Endothelial cell of umbilical vein (primary cell): ENCODE results near the gene PODNL1. TPM values are rescaled to one million over a fixed set of nuclear protein-coding genes. Genes with fewer than 3 reads are reported as not detected.

Experiments
- BruUV-seq: library from RNA; stranded (reverse); fragments of 400-500 nt; replicated peaks from 2 replicates; lab custom pipeline; 2021; lab: Mats Ljungman, UMichigan
- CTCF ChIA-PET: fragments of 300-600, 350-600 bp; sonication (Branson Sonifier 250); formaldehyde crosslinking; loops from one replicate; lab custom pipeline; 2021; ENCODE audit warnings: antibody characterized with exemption, inconsistent platforms; lab: Charles Lee
- POLR2A ChIA-PET: fragments of 300-600, 350-600 bp; sonication (Branson Sonifier 250); formaldehyde crosslinking; loops from one replicate; lab custom pipeline; 2021; ENCODE audit warnings: antibody characterized with exemption, inconsistent platforms; lab: Charles Lee
- DNase-seq: peaks from one replicate; pipeline ENCODE4 v3.0.0-alpha.2; 2011; ENCODE audit warnings: low read depth, low spot score
- FAIRE-seq: peaks from 2 replicates; lab custom pipeline; 2011; peaks lifted over from hg19 to GRCh38; lab: Jason Lieb, UNC
- H2AFZ ChIP-seq: 2 replicates; pipeline ENCODE4 v1.6.0; 2012; ENCODE audit warnings: low read depth, low read length, control low read depth, inconsistent platforms
- H3K27ac ChIP-seq: 2 replicates; pipeline ENCODE4 v1.5.1; 2011; ENCODE audit warnings: low read depth, mild to moderate bottlenecking, control low read depth, low read length, moderate library complexity; ENCODE audit not compliant: insufficient read depth
- H3K27me3 ChIP-seq, 2 experiments: 2 replicates each; pipeline versions ENCODE4 v1.6.0 to v1.6.1; 2011; ENCODE audit warnings: low read length in 2 of 2, mixed read lengths in 1 of 2; ENCODE audit not compliant: control insufficient read depth in 2 of 2, insufficient read depth in 2 of 2
- H3K36me3 ChIP-seq, 2 experiments: 2 replicates in 1 of 2; 3 replicates in 1 of 2; pipeline ENCODE4 v1.5.1; 2011; ENCODE audit warnings: low read length in 2 of 2, mild to moderate bottlenecking in 1 of 2, moderate library complexity in 1 of 2; ENCODE audit not compliant: control insufficient read depth in 2 of 2, insufficient read depth in 2 of 2; ENCODE audit errors: extremely low read depth in 1 of 2
- H3K4me1 ChIP-seq: 3 replicates; pipeline ENCODE4 v1.5.1; 2011; ENCODE audit warnings: mild to moderate bottlenecking, low read length; ENCODE audit not compliant: control insufficient read depth, insufficient read depth; ENCODE audit errors: extremely low read depth
- H3K4me2 ChIP-seq: 2 replicates; pipeline ENCODE4 v1.6.1; 2011; ENCODE audit warnings: low read length, control low read depth, mixed read lengths; ENCODE audit not compliant: insufficient read depth
- H3K4me3 ChIP-seq, 3 experiments: fragments of 200-600 bp in 1 of 3; sonication (generic), shearing (Covaris generic) in 1 of 3; replicated peaks in 1 of 3; 2 replicates each; pipeline ENCODE4 v1.5.1; 2011 to 2016; ENCODE audit warnings: control low read depth in 3 of 3, low read length in 3 of 3, mild to moderate bottlenecking in 2 of 3, inconsistent platforms in 1 of 3, low read depth in 1 of 3, moderate library complexity in 1 of 3; ENCODE audit not compliant: insufficient read depth in 1 of 3
- H3K79me2 ChIP-seq: 2 replicates; pipeline ENCODE4 v1.6.0; 2012; ENCODE audit warnings: low read length, inconsistent platforms; ENCODE audit not compliant: control insufficient read depth, insufficient read depth
- H3K9ac ChIP-seq: replicated peaks from 2 replicates; pipeline ENCODE3; 2011; ENCODE audit warnings: low read length, control low read depth; ENCODE audit not compliant: insufficient read depth; ENCODE audit errors: extremely low read depth
- H3K9me1 ChIP-seq: replicated peaks from 3 replicates; pipeline ENCODE4 v1.6.0; 2011; ENCODE audit warnings: mild to moderate bottlenecking, low read length; ENCODE audit not compliant: control insufficient read depth, insufficient read depth; ENCODE audit errors: extremely low read depth
- H3K9me3 ChIP-seq: replicated peaks from 2 replicates; pipeline ENCODE4 v1.5.1; 2012; ENCODE audit warnings: low read length, inconsistent platforms; ENCODE audit not compliant: control insufficient read depth, insufficient read depth
- H4K20me1 ChIP-seq: replicated peaks from 2 replicates; pipeline ENCODE3; 2011; ENCODE audit warnings: mild to moderate bottlenecking, low read length; ENCODE audit not compliant: control insufficient read depth, insufficient read depth; ENCODE audit errors: extremely low read depth
- CTCF ChIP-seq, 2 donors: IDR thresholded peaks; 1 replicate in 1 of 2; 2 replicates in 1 of 2; pipeline ENCODE4 v1.5.1; 2011; ENCODE audit warnings: low read length in 2 of 2, mild to moderate bottlenecking in 2 of 2, moderate library complexity in 2 of 2, control low read depth in 1 of 2, inconsistent platforms in 1 of 2, low read depth in 1 of 2; ENCODE audit not compliant: insufficient read depth in 1 of 2; ENCODE audit errors: extremely low read depth in 1 of 2
- EZH2 ChIP-seq: IDR thresholded peaks from 2 replicates; pipeline ENCODE4 v1.6.1; 2012; ENCODE audit warnings: borderline replicate concordance, low read depth, mild to moderate bottlenecking, moderate library complexity, low read length, inconsistent platforms; ENCODE audit not compliant: severe bottlenecking
- FOS ChIP-seq: IDR thresholded peaks from 2 replicates; pipeline ENCODE4 v1.6.1; 2011; ENCODE audit warnings: mild to moderate bottlenecking, low read length, moderate library complexity, borderline replicate concordance; ENCODE audit not compliant: insufficient read depth
- GATA2 ChIP-seq: IDR thresholded peaks from 2 replicates; pipeline ENCODE4 v1.7.0; 2011; ENCODE audit warnings: low read depth, mild to moderate bottlenecking, moderate library complexity, mixed read lengths, low read length; ENCODE audit not compliant: insufficient read length, insufficient read depth
- JUN ChIP-seq: IDR thresholded peaks from 2 replicates; pipeline ENCODE4 v1.6.1; 2011; ENCODE audit warnings: borderline replicate concordance, low read depth; ENCODE audit not compliant: insufficient read length, insufficient read depth
- MAX ChIP-seq: IDR thresholded peaks from 2 replicates; pipeline ENCODE4 v1.6.1; 2011; ENCODE audit not compliant: insufficient read depth, insufficient read length
- MYC ChIP-seq: IDR thresholded peaks from one replicate; pipeline ENCODE4 v1.6.1; 2011; ENCODE audit warnings: mild to moderate bottlenecking, low read depth, low read length
- POLR2A ChIP-seq: IDR thresholded peaks from 2 replicates; pipeline ENCODE4 v1.6.1; 2012; ENCODE audit warnings: low read depth, mild to moderate bottlenecking, control low read depth, low read length
- POLR2AphosphoS5 ChIP-seq: IDR thresholded peaks from 2 replicates; pipeline ENCODE4 v1.6.1; 2012; ENCODE audit warnings: low read depth, mild to moderate bottlenecking, control low read depth, low read length, moderate library complexity; ENCODE audit not compliant: insufficient read depth
- dilution Hi-C: fragments of 300-500 bp; cut with MboI; formaldehyde crosslinking; loops from one replicate; pipeline ENCODE4 v1.15.0; 2019; ENCODE audit warnings: low sequenced_read_pairs; ENCODE audit not compliant: extremely low pct_ligation_motif_present
- intact Hi-C: fragments of 100-400 bp; cut with micrococcal nuclease; formaldehyde crosslinking; loops from one replicate; pipeline ENCODE4 v1.10.0; 2022
- polyA plus RNA-seq, 4 experiments: library from polyadenylated mRNA; depleted of rRNA in 3 of 4; stranded (reverse) in 3 of 4; unstranded in 1 of 4; fragments of >200 nt; gene quantifications; 2 replicates each; pipeline versions ENCODE4 v1.2.1 to v1.2.3, GENCODE V29; 2011 to 2012; ENCODE audit warnings: missing spikeins in 1 of 4
- total RNA-seq: library from RNA; stranded (reverse); gene quantifications from 2 replicates; pipeline ENCODE4 v1.2.3, GENCODE V29; 2021

PODNL1 gene
- total and polyA plus RNA-seq, 2 donors (not counting 3 experiments of a cell fraction or from before 2014, with no cell fraction given): 0.21 TPM; not detected in 1

- Histone ChIP-seq H3K4me3 (no peak overlapping the region), H2AFZ (no peak overlapping the region), H3K4me2 (no peak overlapping the region), H3K9me1 (no peaks in the 10 kb centered on the region), H3K9ac (no peak overlapping the region), H3K4me1 (peaks cover 13% of the 10 kb centered on the region), H3K9me3 (no peaks in the 10 kb centered on the region), H3K27me3 (no peaks in the 10 kb centered on the region), H4K20me1 (no peaks in the 10 kb centered on the region), H3K27ac (no peak overlapping the region), H3K36me3 (peaks cover 0 to 2% of the 10 kb centered on the region in 2 experiments), H3K79me2 (no peaks in the 10 kb centered on the region)
- intact Hi-C loops (no loop called here), dilution Hi-C loops (no loop called here)
- DNase-seq (no peak), FAIRE-seq (no peak)
- POLR2A ChIA-PET: no interaction called here
- no peak for TF ChIP-seq MAX
- TF ChIP-seq EZH2: no peak
- no peak for TF ChIP-seq CTCF (IDR thresholded peaks at IDR 0.05; ENCODE audit: extremely low read depth in 1 of 2, insufficient read depth in 1 of 2, low read depth in 1 of 2, low read length in 2 of 2)
- TF ChIP-seq MYC: no peak
- CTCF ChIA-PET: interaction anchor here (1.1 kb wide), 1 partner anchor 22 kb away, joined by 4 read pairs; no protein-coding TSS in a partner anchor
- BruUV-seq: no TSS peak
These were observed 42.8 kb upstream of the PODNL1 start for GRCh38 chr19:13981021-13981420.

- FAIRE-seq (no peak), DNase-seq (no peak)
- no peaks in the 10 kb centered on the region for H3K9me3 ChIP-seq
- no peaks in the 10 kb centered on the region for H3K9me1 ChIP-seq
- H3K4me2 ChIP-seq: no peak overlapping the region
- no peak for TF ChIP-seq MYC
- no peak for TF ChIP-seq GATA2
- TF ChIP-seq FOS: no peak
- TF ChIP-seq MAX: no peak
- no peak for TF ChIP-seq JUN
- TF ChIP-seq EZH2: no peak
- no peak for TF ChIP-seq POLR2AphosphoS5
- TF ChIP-seq CTCF (IDR thresholded peaks at IDR 0.05; ENCODE audit: extremely low read depth in 1 of 2, insufficient read depth in 1 of 2, low read depth in 1 of 2, low read length in 2 of 2): no peak
- TF ChIP-seq POLR2A: no peak
- dilution Hi-C loops (no loop called here), intact Hi-C loops (no loop called here)
- no peaks in the 10 kb centered on the region for H4K20me1 ChIP-seq
- no peaks in the 10 kb centered on the region for H3K27me3 ChIP-seq
- no peak overlapping the region for H3K27ac ChIP-seq
- BruUV-seq: no TSS peak
- H3K4me3 ChIP-seq: no peak overlapping the region
- ChIA-PET POLR2A (no interaction called here), CTCF (interaction anchor here (1.1 kb wide), 1 partner anchor 23 kb away, joined by 4 read pairs; no protein-coding TSS in a partner anchor)
- no peaks in the 10 kb centered on the region for H3K79me2 ChIP-seq
- no peak overlapping the region for H2AFZ ChIP-seq
- peaks cover 0 to 2% of the 10 kb centered on the region in 2 experiments for H3K36me3 ChIP-seq
- peaks cover 9% of the 10 kb centered on the region for H3K4me1 ChIP-seq
- H3K9ac ChIP-seq: no peak overlapping the region
These were observed 42.1 kb upstream of the PODNL1 start for GRCh38 chr19:13980340-13980739.
